Measurements from ENCODE around the gene CACNB3.

DNA sequence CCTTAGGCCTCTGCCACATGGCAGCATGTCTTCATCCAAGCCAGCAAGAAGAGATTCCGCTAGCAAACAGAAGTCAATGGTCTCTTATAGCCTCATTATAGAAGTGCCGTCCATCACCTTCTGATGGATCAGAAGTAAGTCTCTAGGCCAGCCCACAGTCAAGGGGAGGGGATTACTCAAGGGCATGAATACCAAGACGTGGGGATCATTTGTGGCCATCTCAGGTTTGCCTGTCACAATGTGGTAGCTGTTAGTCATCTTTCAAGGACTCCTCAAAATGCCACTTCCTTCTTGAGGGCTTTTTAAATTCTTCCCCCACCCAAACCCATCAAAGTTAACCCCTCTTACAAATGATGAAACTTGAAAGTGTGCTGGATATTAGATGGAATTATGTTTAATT lies 21.3 kb upstream of the CACNB3 start:
- TF ChIP-seq CBX5 (CRISPR knock-in tag; IDR thresholded peaks at IDR 0.05; ENCODE audit: borderline replicate concordance): no peak
- TF ChIP-seq, protein P1, sequence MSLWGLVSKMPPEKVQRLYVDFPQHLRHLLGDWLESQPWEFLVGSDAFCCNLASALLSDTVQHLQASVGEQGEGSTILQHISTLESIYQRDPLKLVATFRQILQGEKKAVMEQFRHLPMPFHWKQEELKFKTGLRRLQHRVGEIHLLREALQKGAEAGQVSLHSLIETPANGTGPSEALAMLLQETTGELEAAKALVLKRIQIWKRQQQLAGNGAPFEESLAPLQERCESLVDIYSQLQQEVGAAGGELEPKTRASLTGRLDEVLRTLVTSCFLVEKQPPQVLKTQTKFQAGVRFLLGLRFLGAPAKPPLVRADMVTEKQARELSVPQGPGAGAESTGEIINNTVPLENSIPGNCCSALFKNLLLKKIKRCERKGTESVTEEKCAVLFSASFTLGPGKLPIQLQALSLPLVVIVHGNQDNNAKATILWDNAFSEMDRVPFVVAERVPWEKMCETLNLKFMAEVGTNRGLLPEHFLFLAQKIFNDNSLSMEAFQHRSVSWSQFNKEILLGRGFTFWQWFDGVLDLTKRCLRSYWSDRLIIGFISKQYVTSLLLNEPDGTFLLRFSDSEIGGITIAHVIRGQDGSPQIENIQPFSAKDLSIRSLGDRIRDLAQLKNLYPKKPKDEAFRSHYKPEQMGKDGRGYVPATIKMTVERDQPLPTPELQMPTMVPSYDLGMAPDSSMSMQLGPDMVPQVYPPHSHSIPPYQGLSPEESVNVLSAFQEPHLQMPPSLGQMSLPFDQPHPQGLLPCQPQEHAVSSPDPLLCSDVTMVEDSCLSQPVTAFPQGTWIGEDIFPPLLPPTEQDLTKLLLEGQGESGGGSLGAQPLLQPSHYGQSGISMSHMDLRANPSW (CRISPR knock-in tag; IDR thresholded peaks at IDR 0.05; ENCODE audit: borderline replicate concordance): no peak
- TF ChIP-seq SOX6 (IDR thresholded peaks at IDR 0.05): no peak
- no peak for TF ChIP-seq SOX6 (CRISPR knock-in tag; IDR thresholded peaks at IDR 0.05)
- TF ChIP-seq ZSCAN20 (CRISPR knock-in tag; IDR thresholded peaks at IDR 0.05; ENCODE audit: borderline replicate concordance): no peak
- TF ChIP-seq, protein P2, sequence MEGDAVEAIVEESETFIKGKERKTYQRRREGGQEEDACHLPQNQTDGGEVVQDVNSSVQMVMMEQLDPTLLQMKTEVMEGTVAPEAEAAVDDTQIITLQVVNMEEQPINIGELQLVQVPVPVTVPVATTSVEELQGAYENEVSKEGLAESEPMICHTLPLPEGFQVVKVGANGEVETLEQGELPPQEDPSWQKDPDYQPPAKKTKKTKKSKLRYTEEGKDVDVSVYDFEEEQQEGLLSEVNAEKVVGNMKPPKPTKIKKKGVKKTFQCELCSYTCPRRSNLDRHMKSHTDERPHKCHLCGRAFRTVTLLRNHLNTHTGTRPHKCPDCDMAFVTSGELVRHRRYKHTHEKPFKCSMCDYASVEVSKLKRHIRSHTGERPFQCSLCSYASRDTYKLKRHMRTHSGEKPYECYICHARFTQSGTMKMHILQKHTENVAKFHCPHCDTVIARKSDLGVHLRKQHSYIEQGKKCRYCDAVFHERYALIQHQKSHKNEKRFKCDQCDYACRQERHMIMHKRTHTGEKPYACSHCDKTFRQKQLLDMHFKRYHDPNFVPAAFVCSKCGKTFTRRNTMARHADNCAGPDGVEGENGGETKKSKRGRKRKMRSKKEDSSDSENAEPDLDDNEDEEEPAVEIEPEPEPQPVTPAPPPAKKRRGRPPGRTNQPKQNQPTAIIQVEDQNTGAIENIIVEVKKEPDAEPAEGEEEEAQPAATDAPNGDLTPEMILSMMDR (CRISPR knock-in tag; IDR thresholded peaks at IDR 0.05): no peak
- no peak for TF ChIP-seq SP1 (IDR thresholded peaks at IDR 0.05)
- no peak for TF ChIP-seq SP1 (CRISPR knock-in tag; IDR thresholded peaks at IDR 0.05)
- no peak for TF ChIP-seq MAFF (IDR thresholded peaks at IDR 0.05; ENCODE audit: low read depth, low read length)
- no peak for TF ChIP-seq ATF1 (CRISPR knock-in tag; IDR thresholded peaks at IDR 0.05)
- TF ChIP-seq ARNTL (CRISPR knock-in tag; IDR thresholded peaks at IDR 0.05): no peak
- TF ChIP-seq, protein P3, sequence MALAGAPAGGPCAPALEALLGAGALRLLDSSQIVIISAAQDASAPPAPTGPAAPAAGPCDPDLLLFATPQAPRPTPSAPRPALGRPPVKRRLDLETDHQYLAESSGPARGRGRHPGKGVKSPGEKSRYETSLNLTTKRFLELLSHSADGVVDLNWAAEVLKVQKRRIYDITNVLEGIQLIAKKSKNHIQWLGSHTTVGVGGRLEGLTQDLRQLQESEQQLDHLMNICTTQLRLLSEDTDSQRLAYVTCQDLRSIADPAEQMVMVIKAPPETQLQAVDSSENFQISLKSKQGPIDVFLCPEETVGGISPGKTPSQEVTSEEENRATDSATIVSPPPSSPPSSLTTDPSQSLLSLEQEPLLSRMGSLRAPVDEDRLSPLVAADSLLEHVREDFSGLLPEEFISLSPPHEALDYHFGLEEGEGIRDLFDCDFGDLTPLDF (CRISPR knock-in tag; IDR thresholded peaks at IDR 0.05): no peak
